ENCODE measurements around the gene SLC24A4.

DNA sequence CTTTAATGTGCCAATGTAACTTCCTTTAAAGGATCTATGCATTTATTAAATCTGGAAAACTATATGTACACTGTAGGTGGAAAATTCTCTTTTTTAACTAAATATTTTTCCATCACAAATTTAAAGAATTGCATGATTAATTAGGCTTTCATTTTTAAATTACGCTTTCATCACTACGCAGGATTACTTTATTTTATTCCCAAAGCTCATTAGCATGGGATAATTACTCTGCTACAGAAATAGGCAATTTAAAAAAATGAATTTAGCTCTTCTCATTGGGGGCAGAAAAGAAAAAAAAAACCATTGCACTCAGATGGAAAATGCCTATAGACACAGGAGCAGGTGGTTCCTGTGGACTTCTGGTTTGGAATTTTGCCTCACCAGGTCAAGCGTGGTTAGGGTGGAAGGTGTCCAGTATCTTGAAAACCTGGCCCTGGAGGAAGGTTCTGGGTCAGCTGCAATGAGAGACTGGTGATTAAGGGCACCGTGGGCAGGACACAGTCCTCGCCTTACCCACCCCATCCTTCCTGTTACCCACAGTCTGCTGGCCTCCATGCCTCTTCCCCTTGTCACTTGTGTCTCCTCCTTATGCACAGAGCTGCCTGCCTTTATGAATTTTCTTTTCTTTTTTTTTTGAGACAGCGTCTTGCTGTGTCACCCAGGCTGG is 173.4 kb downstream of the SLC24A4 start:
- TF ChIP-seq, protein P1, sequence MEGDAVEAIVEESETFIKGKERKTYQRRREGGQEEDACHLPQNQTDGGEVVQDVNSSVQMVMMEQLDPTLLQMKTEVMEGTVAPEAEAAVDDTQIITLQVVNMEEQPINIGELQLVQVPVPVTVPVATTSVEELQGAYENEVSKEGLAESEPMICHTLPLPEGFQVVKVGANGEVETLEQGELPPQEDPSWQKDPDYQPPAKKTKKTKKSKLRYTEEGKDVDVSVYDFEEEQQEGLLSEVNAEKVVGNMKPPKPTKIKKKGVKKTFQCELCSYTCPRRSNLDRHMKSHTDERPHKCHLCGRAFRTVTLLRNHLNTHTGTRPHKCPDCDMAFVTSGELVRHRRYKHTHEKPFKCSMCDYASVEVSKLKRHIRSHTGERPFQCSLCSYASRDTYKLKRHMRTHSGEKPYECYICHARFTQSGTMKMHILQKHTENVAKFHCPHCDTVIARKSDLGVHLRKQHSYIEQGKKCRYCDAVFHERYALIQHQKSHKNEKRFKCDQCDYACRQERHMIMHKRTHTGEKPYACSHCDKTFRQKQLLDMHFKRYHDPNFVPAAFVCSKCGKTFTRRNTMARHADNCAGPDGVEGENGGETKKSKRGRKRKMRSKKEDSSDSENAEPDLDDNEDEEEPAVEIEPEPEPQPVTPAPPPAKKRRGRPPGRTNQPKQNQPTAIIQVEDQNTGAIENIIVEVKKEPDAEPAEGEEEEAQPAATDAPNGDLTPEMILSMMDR (IDR thresholded peaks at IDR 0.05; ENCODE audit: low read depth, low read length, poor library complexity, severe bottlenecking), result no peak
- no peak for TF ChIP-seq EZH2phosphoT487 (IDR thresholded peaks at IDR 0.05; ENCODE audit: borderline replicate concordance, low read length)
